NCI-H345 (cell line): ENCODE data around the gene HSD11B2.

Source experiments
- DNase-seq: peaks from one replicate; lab custom pipeline; 2025; lab: John Stamatoyannopoulos, UW

HSD11B2 gene

GRCh38 chr16:67451704-67452435 lies 20.9 kb downstream of the HSD11B2 start:
- DNase-seq: no peak

DNA sequence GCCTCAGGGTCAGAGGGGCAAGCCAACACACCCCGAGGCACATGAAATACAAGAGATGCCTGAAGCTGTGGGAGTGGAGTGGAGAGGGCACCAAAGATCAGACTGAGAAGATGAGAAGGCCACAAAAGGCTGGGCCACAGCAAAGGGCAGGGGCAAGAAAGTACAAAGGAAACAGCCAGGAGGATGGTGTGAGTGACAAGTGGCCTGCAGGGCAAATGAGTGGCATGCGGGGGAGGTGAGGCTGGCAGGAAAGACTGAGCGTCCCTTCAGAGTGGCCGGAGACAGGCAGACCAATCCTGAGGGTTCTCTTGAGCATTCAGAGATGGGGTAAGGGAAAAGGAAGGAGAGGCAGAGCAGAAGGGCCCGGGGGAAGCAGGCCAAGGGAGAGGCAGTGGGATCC lies 23.2 kb downstream of the HSD11B2 start:
- no peak for DNase-seq

GRCh38 chr16:67454852-67455251 lies 23.9 kb downstream of the HSD11B2 start:
- no peak for DNase-seq

GRCh38 chr16:67456391-67457081 lies 25.6 kb downstream of the HSD11B2 start:
- no peak for DNase-seq

DNA sequence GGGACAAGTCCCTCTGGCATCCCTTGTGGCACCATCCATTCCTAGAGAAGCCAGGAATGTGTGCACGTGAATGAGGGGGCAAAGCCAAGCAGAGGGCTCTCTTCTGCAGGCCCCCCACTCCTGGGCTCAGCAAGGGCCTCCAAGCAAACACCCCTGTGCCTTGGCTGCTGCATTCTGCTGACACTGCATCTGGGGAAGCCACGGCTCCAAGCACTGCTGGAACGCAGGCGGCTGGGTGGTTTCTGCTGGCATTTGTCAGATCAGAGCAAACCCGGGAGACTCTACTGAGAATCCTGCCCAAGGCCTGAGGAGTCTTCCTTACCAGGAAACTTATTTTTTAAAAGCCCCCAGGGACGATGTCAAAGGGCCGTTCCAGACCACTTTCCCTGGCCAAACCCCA lies 26.7 kb downstream of the HSD11B2 start:
- DNase-seq: no peak

- no peak for DNase-seq
Observed at GRCh38 chr16:67458121-67458641, 27.3 kb downstream of the HSD11B2 start.

DNA sequence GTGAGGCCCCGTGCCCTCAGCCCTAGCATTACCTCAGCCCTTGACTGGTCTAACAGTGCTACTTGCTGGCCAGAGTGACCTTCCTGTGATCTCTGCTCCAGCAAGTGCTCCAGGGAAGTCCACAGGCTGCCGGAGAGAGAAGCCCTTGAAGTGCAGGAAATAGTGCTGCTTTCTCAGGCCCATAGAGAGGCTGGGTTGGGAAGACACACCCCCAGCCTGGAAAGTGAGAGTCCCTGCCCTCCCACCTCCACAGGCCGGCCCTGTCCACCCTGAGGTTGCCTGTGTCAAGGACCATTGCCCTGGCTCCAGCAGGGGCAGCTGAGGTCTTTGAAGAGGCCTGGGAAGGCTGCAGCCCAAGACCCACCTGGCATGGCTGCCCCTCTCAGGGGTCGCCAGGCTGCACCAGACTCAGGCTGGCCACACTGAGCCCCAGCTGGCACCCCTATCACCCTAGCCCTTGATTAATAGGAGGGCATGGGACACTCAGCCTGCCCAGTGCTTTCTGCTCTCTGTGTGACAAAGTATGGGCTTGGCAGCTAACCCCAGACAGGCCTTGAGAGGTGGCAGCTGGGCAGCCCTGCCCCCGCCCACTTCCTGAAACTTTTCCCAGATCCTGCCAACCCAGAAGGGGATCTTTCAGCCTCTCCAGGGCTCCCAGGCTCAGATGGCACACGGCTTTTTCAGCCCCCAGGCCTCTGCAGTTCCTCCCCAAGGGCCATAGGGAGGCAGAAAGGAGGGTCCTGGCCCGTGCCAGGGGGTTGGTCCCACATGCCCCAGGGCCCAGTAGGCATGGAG lies 28.3 kb downstream of the HSD11B2 start:
- no peak for DNase-seq

- DNase-seq: no peak
Observed at GRCh38 chr16:67459861-67460150, 28.9 kb downstream of the HSD11B2 start.

GRCh38 chr16:67460168-67460567 lies 29.2 kb downstream of the HSD11B2 start:
- no peak for DNase-seq

GRCh38 chr16:67460961-67461360 lies 30.0 kb downstream of the HSD11B2 start:
- DNase-seq: no peak

GRCh38 chr16:67461600-67462278 lies 30.8 kb downstream of the HSD11B2 start:
- DNase-seq: no peak

- DNase-seq: no peak
Observed at GRCh38 chr16:67462279-67462655, 31.3 kb downstream of the HSD11B2 start.

GRCh38 chr16:67463059-67463458 lies 32.1 kb downstream of the HSD11B2 start:
- no peak for DNase-seq

DNA sequence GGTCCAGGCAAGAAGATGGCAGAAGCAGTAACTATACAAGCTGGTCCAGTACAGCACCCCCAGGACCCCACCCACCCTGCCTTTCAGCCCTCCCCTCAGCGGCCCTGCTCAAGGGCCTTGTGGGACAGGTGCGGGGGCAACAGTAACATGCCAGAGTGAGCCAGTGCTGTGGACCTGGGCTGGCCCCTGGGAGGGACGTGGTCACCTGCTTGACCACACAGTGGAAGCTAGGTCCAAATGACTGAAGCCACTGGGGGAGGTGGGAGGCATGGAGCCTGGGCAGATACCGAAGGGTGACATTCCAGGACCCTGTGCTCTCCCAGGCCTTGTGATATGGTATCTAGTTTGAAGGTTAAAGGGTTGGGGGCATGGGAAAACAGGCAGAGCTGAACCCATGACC lies 32.8 kb downstream of the HSD11B2 start:
- no peak for DNase-seq

DNA sequence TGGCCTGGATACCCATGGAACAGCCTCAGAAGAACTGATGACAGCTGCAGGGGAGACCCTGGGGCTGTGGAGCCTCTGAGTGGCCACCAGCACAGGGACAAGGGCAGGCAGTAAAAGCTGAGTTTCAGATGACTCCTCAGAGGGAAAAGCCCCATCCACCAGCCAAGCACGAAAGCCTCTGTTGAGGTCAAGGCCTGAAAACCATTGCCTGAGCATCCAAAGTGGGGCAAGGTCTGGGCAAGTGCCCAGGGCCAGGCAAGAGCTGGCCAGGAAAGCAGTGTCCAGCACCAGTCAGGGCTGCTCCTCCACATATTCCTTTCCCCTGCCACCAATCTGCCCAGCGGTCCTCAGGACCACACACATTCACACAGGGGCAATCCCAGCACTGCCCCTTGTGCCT lies 33.6 kb downstream of the HSD11B2 start:
- no peak for DNase-seq

DNA sequence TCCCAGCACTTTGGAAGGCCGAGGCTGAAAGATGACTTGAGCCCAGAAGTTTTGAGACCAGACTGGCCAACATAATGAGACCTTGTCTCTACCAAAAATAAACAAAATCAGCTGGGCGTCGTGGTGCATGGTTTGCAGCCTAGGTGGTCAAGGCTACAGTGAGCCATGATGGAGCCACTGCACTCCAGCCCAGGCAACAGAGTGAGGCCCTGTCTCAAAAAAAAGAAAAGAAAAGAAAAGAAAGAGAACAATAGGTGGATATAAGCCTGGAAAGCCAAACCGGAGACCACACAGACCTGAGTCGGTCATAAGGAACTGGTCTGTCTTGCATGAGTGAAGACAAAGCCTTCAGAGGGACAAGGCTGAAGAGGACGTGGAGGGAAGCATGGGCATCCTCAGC lies 35.7 kb downstream of the HSD11B2 start:
- DNase-seq: no peak

DNA sequence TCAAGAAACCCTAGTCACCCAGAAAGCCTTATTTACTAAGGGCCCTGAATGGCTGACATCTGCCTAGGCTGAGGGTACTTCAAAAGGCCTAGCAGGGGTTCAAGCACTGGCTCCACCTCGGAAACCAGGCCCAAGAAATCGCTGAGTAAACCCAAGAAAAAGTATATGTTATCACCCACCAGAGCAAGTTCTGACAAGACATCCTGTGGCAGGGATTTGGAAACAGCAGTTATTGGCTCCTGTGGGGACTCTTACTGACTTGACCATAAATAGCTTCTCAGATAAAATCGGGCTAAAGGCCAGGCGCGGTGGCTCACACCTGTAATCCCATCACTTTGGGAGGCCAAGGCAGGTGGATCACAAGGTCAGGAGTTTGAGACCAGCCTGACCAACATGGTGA lies 37.8 kb downstream of the HSD11B2 start:
- no peak for DNase-seq

DNA sequence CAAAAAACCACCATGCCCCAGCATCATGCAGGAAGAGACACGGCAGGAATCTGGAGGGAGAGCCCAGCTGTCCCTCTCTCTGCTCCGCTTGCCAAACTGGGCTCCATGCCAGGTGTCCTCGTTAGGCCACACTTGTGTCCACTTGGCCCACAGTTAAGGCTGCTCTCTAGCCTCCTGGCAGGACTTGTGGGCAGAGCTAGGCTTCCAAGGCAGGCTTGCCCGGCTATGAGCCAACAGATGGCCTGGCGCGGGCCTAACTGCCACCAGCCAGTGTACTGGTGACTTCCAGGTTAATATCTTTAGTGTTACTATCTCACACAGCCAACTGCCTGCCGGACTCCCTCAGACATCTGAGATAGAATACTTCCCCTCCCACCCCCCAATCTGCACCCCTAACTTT lies 39.4 kb downstream of the HSD11B2 start:
- DNase-seq: peak; percentile 24

GRCh38 chr16:67471758-67472384 lies 41.0 kb downstream of the HSD11B2 start:
- no peak for DNase-seq

DNA sequence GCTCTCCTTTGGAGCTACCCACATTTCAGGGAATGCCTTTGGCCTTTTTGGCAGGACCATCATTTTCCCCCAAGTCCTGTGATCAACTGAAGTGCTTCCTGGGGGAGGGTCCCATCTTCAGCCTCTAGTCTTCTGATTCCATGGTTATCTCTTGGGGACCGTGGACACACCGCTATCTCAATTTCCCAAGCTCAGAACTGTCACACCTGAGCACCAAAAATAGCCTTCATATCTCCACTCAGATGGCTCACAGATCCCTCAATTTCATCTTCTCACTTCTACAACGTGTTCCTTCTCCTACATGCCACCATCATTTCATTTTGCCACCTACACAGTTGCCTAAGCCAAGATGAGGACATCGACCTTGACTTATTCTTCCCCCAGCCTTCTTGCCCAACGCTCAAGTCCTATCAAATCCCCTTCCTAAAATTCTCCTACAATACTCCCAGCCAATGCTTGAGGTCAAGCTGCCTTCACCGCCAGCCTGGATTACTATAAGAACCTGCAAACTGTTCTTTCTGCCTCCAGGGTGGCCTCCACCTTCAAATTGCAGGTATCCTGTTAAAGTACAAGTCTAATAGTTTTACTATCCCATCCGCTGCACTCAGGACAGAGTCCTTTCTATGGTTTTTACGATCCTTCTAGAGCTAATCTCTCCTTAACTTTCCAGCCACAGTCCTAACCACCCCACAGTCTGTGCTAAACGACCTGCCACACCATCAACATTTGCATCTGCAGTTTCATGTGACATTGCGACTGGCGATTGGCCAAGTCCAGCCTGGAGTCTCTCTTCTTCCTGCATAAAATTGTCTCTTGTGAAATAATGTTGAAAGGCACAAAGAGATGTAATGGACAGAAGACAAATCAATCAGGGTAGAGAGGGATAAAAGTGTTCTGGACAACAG lies 43.9 kb downstream of the HSD11B2 start:
- peak; percentile 7 for DNase-seq
